T-helper 2 cell treated with Interferon-gamma antibody and Interleukin-4, amounts not matched to agents 5 μg/mL and 100 μg/mL, for 36 hours (primary cell): ENCODE results near the gene PCDH9.

Experiments used
- DNase-seq: peaks from one replicate; pipeline ENCODE4 v3.0.0; 2021; ENCODE audit warnings: low spot score
- H3K27ac Mint-ChIP-seq: one replicate; pipeline ENCODE4 v1.8.0; 2021; ENCODE audit warnings: mild to moderate bottlenecking, mixed read lengths
- H3K27me3 Mint-ChIP-seq: one replicate; pipeline ENCODE4 v1.8.0; 2021; ENCODE audit warnings: low read depth, mixed read lengths
- H3K36me3 Mint-ChIP-seq: one replicate; pipeline ENCODE4 v1.8.0; 2021; ENCODE audit warnings: low read depth, mixed read lengths
- H3K4me1 Mint-ChIP-seq: one replicate; pipeline ENCODE4 v1.8.0; 2021; ENCODE audit warnings: low read depth, mixed read lengths
- H3K4me3 Mint-ChIP-seq: one replicate; pipeline ENCODE4 v1.8.0; 2022; ENCODE audit warnings: mild to moderate bottlenecking, moderate library complexity, mixed read lengths
- H3K9me3 Mint-ChIP-seq: one replicate; pipeline ENCODE4 v1.8.0; 2021; ENCODE audit warnings: mixed read lengths

The PCDH9 gene

GRCh38 chr13:66680031-66680430 lies 550.1 kb downstream of the PCDH9 start:
- Mint-ChIP-seq H3K36me3 (no peaks in the 10 kb centered on the region), H3K27me3 (no peaks in the 10 kb centered on the region), H3K9me3 (peaks cover 5% of the 10 kb centered on the region), H3K4me3 (no peak overlapping the region), H3K4me1 (no peaks in the 10 kb centered on the region), H3K27ac (no peak overlapping the region)
- DNase-seq, result no peak

- no peak overlapping the region for H3K27ac Mint-ChIP-seq
- H3K9me3 Mint-ChIP-seq, result no peaks in the 10 kb centered on the region
- no peaks in the 10 kb centered on the region for H3K27me3 Mint-ChIP-seq
- no peaks in the 10 kb centered on the region for H3K36me3 Mint-ChIP-seq
- DNase-seq, result no peak
- H3K4me1 Mint-ChIP-seq, result no peaks in the 10 kb centered on the region
- no peak overlapping the region for H3K4me3 Mint-ChIP-seq
These were observed 554.5 kb downstream of the PCDH9 start for GRCh38 chr13:66675620-66676019.

- no peaks in the 10 kb centered on the region for H3K9me3 Mint-ChIP-seq
- no peak overlapping the region for H3K27ac Mint-ChIP-seq
- no peak for DNase-seq
- H3K36me3 Mint-ChIP-seq, result no peaks in the 10 kb centered on the region
- H3K4me1 Mint-ChIP-seq, result no peaks in the 10 kb centered on the region
- no peaks in the 10 kb centered on the region for H3K27me3 Mint-ChIP-seq
- no peak overlapping the region for H3K4me3 Mint-ChIP-seq
These were observed 556.7 kb downstream of the PCDH9 start for GRCh38 chr13:66673401-66673800.

- Mint-ChIP-seq H3K4me1 (no peaks in the 10 kb centered on the region), H3K4me3 (no peak overlapping the region), H3K27me3 (no peaks in the 10 kb centered on the region), H3K27ac (no peak overlapping the region), H3K36me3 (no peaks in the 10 kb centered on the region), H3K9me3 (no peaks in the 10 kb centered on the region)
- DNase-seq, result no peak
These were observed 564.1 kb downstream of the PCDH9 start for GRCh38 chr13:66665991-66666390.

- H3K27me3 Mint-ChIP-seq, result no peaks in the 10 kb centered on the region
- no peaks in the 10 kb centered on the region for H3K9me3 Mint-ChIP-seq
- H3K4me1 Mint-ChIP-seq, result no peaks in the 10 kb centered on the region
- H3K36me3 Mint-ChIP-seq, result no peaks in the 10 kb centered on the region
- no peak for DNase-seq
- H3K27ac Mint-ChIP-seq, result no peak overlapping the region
- no peak overlapping the region for H3K4me3 Mint-ChIP-seq
These were observed 566.4 kb downstream of the PCDH9 start for GRCh38 chr13:66663711-66664110.

- Mint-ChIP-seq H3K36me3 (no peaks in the 10 kb centered on the region), H3K27me3 (no peaks in the 10 kb centered on the region), H3K9me3 (no peaks in the 10 kb centered on the region), H3K4me3 (no peak overlapping the region), H3K4me1 (no peaks in the 10 kb centered on the region), H3K27ac (no peak overlapping the region)
- DNase-seq, result no peak
These were observed 566.9 kb downstream of the PCDH9 start for GRCh38 chr13:66663206-66663605.

GRCh38 chr13:66661336-66661735 lies 568.8 kb downstream of the PCDH9 start:
- no peaks in the 10 kb centered on the region for H3K27me3 Mint-ChIP-seq
- no peaks in the 10 kb centered on the region for H3K36me3 Mint-ChIP-seq
- no peaks in the 10 kb centered on the region for H3K9me3 Mint-ChIP-seq
- no peak overlapping the region for H3K27ac Mint-ChIP-seq
- no peak for DNase-seq
- H3K4me3 Mint-ChIP-seq, result no peak overlapping the region
- H3K4me1 Mint-ChIP-seq, result no peaks in the 10 kb centered on the region

- no peaks in the 10 kb centered on the region for H3K27me3 Mint-ChIP-seq
- no peak overlapping the region for H3K27ac Mint-ChIP-seq
- no peaks in the 10 kb centered on the region for H3K9me3 Mint-ChIP-seq
- no peak for DNase-seq
- H3K4me3 Mint-ChIP-seq, result no peak overlapping the region
- no peaks in the 10 kb centered on the region for H3K4me1 Mint-ChIP-seq
- H3K36me3 Mint-ChIP-seq, result no peaks in the 10 kb centered on the region
These were observed 569.7 kb downstream of the PCDH9 start for GRCh38 chr13:66660468-66660813.

- no peaks in the 10 kb centered on the region for H3K4me1 Mint-ChIP-seq
- H3K27ac Mint-ChIP-seq, result no peak overlapping the region
- H3K27me3 Mint-ChIP-seq, result no peaks in the 10 kb centered on the region
- no peaks in the 10 kb centered on the region for H3K9me3 Mint-ChIP-seq
- DNase-seq, result no peak
- no peak overlapping the region for H3K4me3 Mint-ChIP-seq
- H3K36me3 Mint-ChIP-seq, result no peaks in the 10 kb centered on the region
These were observed 570.3 kb downstream of the PCDH9 start for GRCh38 chr13:66659701-66660467.

- Mint-ChIP-seq H3K4me1 (no peaks in the 10 kb centered on the region), H3K4me3 (no peak overlapping the region), H3K36me3 (no peaks in the 10 kb centered on the region), H3K9me3 (no peaks in the 10 kb centered on the region), H3K27ac (no peak overlapping the region), H3K27me3 (no peaks in the 10 kb centered on the region)
- no peak for DNase-seq
These were observed 570.9 kb downstream of the PCDH9 start for GRCh38 chr13:66659286-66659685.

- Mint-ChIP-seq H3K4me1 (no peaks in the 10 kb centered on the region), H3K27me3 (no peaks in the 10 kb centered on the region), H3K9me3 (no peaks in the 10 kb centered on the region), H3K36me3 (no peaks in the 10 kb centered on the region), H3K4me3 (no peak overlapping the region), H3K27ac (no peak overlapping the region)
- no peak for DNase-seq
These were observed 572.8 kb downstream of the PCDH9 start for GRCh38 chr13:66657165-66657881.

- H3K27ac Mint-ChIP-seq, result no peak overlapping the region
- H3K36me3 Mint-ChIP-seq, result no peaks in the 10 kb centered on the region
- no peak overlapping the region for H3K4me3 Mint-ChIP-seq
- no peaks in the 10 kb centered on the region for H3K27me3 Mint-ChIP-seq
- no peak for DNase-seq
- H3K9me3 Mint-ChIP-seq, result no peaks in the 10 kb centered on the region
- no peaks in the 10 kb centered on the region for H3K4me1 Mint-ChIP-seq
These were observed 574.2 kb downstream of the PCDH9 start for GRCh38 chr13:66655847-66656454.

- no peaks in the 10 kb centered on the region for H3K9me3 Mint-ChIP-seq
- no peak overlapping the region for H3K4me3 Mint-ChIP-seq
These were observed 585.2 kb downstream of the PCDH9 start for GRCh38 chr13:66644855-66645460.

GRCh38 chr13:66640231-66640630 lies 589.9 kb downstream of the PCDH9 start:
- H3K9me3 Mint-ChIP-seq, result no peaks in the 10 kb centered on the region
- H3K27ac Mint-ChIP-seq, result no peak overlapping the region
- H3K36me3 Mint-ChIP-seq, result no peaks in the 10 kb centered on the region
- no peak for DNase-seq
- H3K4me3 Mint-ChIP-seq, result no peak overlapping the region
- H3K27me3 Mint-ChIP-seq, result no peaks in the 10 kb centered on the region
- H3K4me1 Mint-ChIP-seq, result no peaks in the 10 kb centered on the region

More at GRCh38 chr13:66644855-66645460, 585.2 kb downstream of the PCDH9 start:
- Mint-ChIP-seq H3K36me3 (no peaks in the 10 kb centered on the region), H3K4me1 (no peaks in the 10 kb centered on the region), H3K27ac (no peak overlapping the region), H3K27me3 (no peaks in the 10 kb centered on the region)
- no peak for DNase-seq
